Skeletal muscle tissue (tissue), 4 donors: ENCODE data around the gene AKAP13. TPM values are rescaled to one million over a fixed set of nuclear protein-coding genes. Genes with fewer than 3 reads are reported as not detected.

Experiments used
- H3K27ac ChIP-seq: one replicate; pipeline ENCODE4 v1.7.0; 2013; ENCODE audit warnings: mild to moderate bottlenecking, low read depth, low read length, inconsistent platforms
- H3K27me3 ChIP-seq, 3 donors: one replicate each; pipeline ENCODE4 v1.7.0; 2013; ENCODE audit warnings: low read length in 3 of 3; ENCODE audit not compliant: control insufficient read depth in 3 of 3, insufficient read depth in 3 of 3
- H3K36me3 ChIP-seq, 3 donors: one replicate each; pipeline ENCODE4 v1.7.0; 2013; ENCODE audit warnings: low read length in 3 of 3; ENCODE audit not compliant: control insufficient read depth in 3 of 3, insufficient read depth in 3 of 3
- H3K4me1 ChIP-seq, 3 donors: one replicate each; pipeline ENCODE4 v1.7.0; 2013; ENCODE audit warnings: low read length in 3 of 3, mild to moderate bottlenecking in 3 of 3; ENCODE audit not compliant: control insufficient read depth in 3 of 3, insufficient read depth in 3 of 3
- H3K4me3 ChIP-seq, 3 donors: one replicate each; pipeline ENCODE4 v1.7.0; 2013; ENCODE audit warnings: low read length in 3 of 3
- H3K9ac ChIP-seq, 3 donors: one replicate each; pipeline ENCODE4 v1.7.0; 2013; ENCODE audit warnings: low read length in 3 of 3, mild to moderate bottlenecking in 3 of 3, moderate library complexity in 2 of 3, low read depth in 1 of 3
- H3K9me3 ChIP-seq, 3 donors: one replicate each; pipeline ENCODE4 v1.7.0; 2013; ENCODE audit warnings: low read length in 3 of 3; ENCODE audit not compliant: control insufficient read depth in 3 of 3
- total RNA-seq: library from RNA; depleted of rRNA; stranded (reverse); fragments of >200 nt; gene quantifications from one replicate; pipeline ENCODE4 v1.2.3, GENCODE V29; 2014
- donor health status: Osteomylitis.

Gene AKAP13
- total RNA-seq, 1 donor from 2014 or later = 129 TPM

GRCh38 chr15:85689729-85690128 is 309.3 kb downstream of the AKAP13 start:
- peak overlapping the region; percentile 23 to 59 (median 38) for H3K4me3 ChIP-seq
- H3K36me3 ChIP-seq = peaks cover 19 to 71% (median 68%) of the 10 kb centered on the region in 3 donors
- H3K4me1 ChIP-seq = peaks cover 5 to 18% (median 17%) of the 10 kb centered on the region in 3 donors
- peak overlapping the region; percentile 32 for H3K27ac ChIP-seq
- no peaks in the 10 kb centered on the region for H3K27me3 ChIP-seq
- H3K9me3 ChIP-seq = no peaks in the 10 kb centered on the region
- peak overlapping the region; percentile 11 to 69 (median 47) for H3K9ac ChIP-seq

- H3K4me3 ChIP-seq = peak overlapping the region in 1 of 3 donors; percentile 4
- H3K27ac ChIP-seq = peak overlapping the region; percentile 3
- H3K4me1 ChIP-seq = peaks cover 5 to 18% (median 17%) of the 10 kb centered on the region in 3 donors
- peak overlapping the region in 1 of 3 donors; percentile 47 for H3K9ac ChIP-seq
- H3K36me3 ChIP-seq = peaks cover 14 to 69% (median 69%) of the 10 kb centered on the region in 3 donors
- no peaks in the 10 kb centered on the region for H3K9me3 ChIP-seq
- H3K27me3 ChIP-seq = no peaks in the 10 kb centered on the region
Observed at GRCh38 chr15:85690561-85691231, 310.3 kb downstream of the AKAP13 start.

- H3K4me1 ChIP-seq = peaks cover 5 to 18% (median 17%) of the 10 kb centered on the region in 3 donors
- no peak overlapping the region for H3K4me3 ChIP-seq
- H3K9me3 ChIP-seq = no peaks in the 10 kb centered on the region
- peaks cover 17 to 69% (median 68%) of the 10 kb centered on the region in 3 donors for H3K36me3 ChIP-seq
- no peaks in the 10 kb centered on the region for H3K27me3 ChIP-seq
- H3K27ac ChIP-seq = peak overlapping the region; percentile 3
- H3K9ac ChIP-seq = no peak overlapping the region
Observed at GRCh38 chr15:85691350-85692240, 311.2 kb downstream of the AKAP13 start.

- H3K9me3 ChIP-seq = no peaks in the 10 kb centered on the region
- peaks cover 5 to 18% (median 17%) of the 10 kb centered on the region in 3 donors for H3K4me1 ChIP-seq
- H3K4me3 ChIP-seq = no peak overlapping the region
- no peaks in the 10 kb centered on the region for H3K27me3 ChIP-seq
- no peak overlapping the region for H3K9ac ChIP-seq
- H3K36me3 ChIP-seq = peaks cover 17 to 68% (median 67%) of the 10 kb centered on the region in 3 donors
- no peak overlapping the region for H3K27ac ChIP-seq
Observed at GRCh38 chr15:85692321-85692720, 311.9 kb downstream of the AKAP13 start.

GRCh38 chr15:85692873-85693272 is 312.5 kb downstream of the AKAP13 start:
- peaks cover 17 to 63% (median 62%) of the 10 kb centered on the region in 3 donors for H3K36me3 ChIP-seq
- no peak overlapping the region for H3K27ac ChIP-seq
- peaks cover 5 to 18% (median 17%) of the 10 kb centered on the region in 3 donors for H3K4me1 ChIP-seq
- H3K4me3 ChIP-seq = no peak overlapping the region
- no peak overlapping the region for H3K9ac ChIP-seq
- no peaks in the 10 kb centered on the region for H3K27me3 ChIP-seq
- H3K9me3 ChIP-seq = no peaks in the 10 kb centered on the region

GRCh38 chr15:85693277-85693676 is 312.9 kb downstream of the AKAP13 start:
- no peak overlapping the region for H3K9ac ChIP-seq
- no peak overlapping the region for H3K27ac ChIP-seq
- H3K9me3 ChIP-seq = no peaks in the 10 kb centered on the region
- peaks cover 5 to 18% (median 17%) of the 10 kb centered on the region in 3 donors for H3K4me1 ChIP-seq
- no peak overlapping the region for H3K4me3 ChIP-seq
- no peaks in the 10 kb centered on the region for H3K27me3 ChIP-seq
- H3K36me3 ChIP-seq = peaks cover 17 to 63% (median 61%) of the 10 kb centered on the region in 3 donors

- H3K4me3 ChIP-seq = no peak overlapping the region
- H3K4me1 ChIP-seq = peaks cover 5 to 17% (median 15%) of the 10 kb centered on the region in 3 donors
Observed at GRCh38 chr15:85694091-85694490, 313.7 kb downstream of the AKAP13 start.

GRCh38 chr15:85700767-85701166 is 320.4 kb downstream of the AKAP13 start:
- peaks cover 3 to 17% (median 12%) of the 10 kb centered on the region in 3 donors for H3K36me3 ChIP-seq
- H3K4me1 ChIP-seq = peaks cover 18 to 22% (median 19%) of the 10 kb centered on the region in 3 donors
- H3K9me3 ChIP-seq = no peaks in the 10 kb centered on the region
- H3K27ac ChIP-seq = no peak overlapping the region
- no peak overlapping the region for H3K4me3 ChIP-seq
- H3K27me3 ChIP-seq = no peaks in the 10 kb centered on the region
- H3K9ac ChIP-seq = no peak overlapping the region

More at GRCh38 chr15:85694091-85694490, 313.7 kb downstream of the AKAP13 start:
- Histone ChIP-seq H3K9ac (no peak overlapping the region), H3K27me3 (no peaks in the 10 kb centered on the region), H3K36me3 (peaks cover 17 to 59% (median 56%) of the 10 kb centered on the region in 3 donors), H3K9me3 (no peaks in the 10 kb centered on the region), H3K27ac (no peak overlapping the region)

GRCh38 chr15:85702321-85703101 is 322.1 kb downstream of the AKAP13 start:
- Histone ChIP-seq H3K36me3 (peaks cover 0 to 5% (median 0%) of the 10 kb centered on the region in 3 donors), H3K27me3 (no peaks in the 10 kb centered on the region), H3K27ac (peak overlapping the region; percentile 73), H3K4me1 (peaks cover 33 to 39% (median 36%) of the 10 kb centered on the region in 3 donors), H3K4me3 (peak overlapping the region in 1 of 3 donors; percentile 35), H3K9me3 (no peaks in the 10 kb centered on the region), H3K9ac (peak overlapping the region in 1 of 3 donors; percentile 24)
